Transverse colon (tissue), 4 donors: ENCODE measurements around the gene BRD3. TPM values are rescaled to one million over a fixed set of nuclear protein-coding genes. Genes with fewer than 3 reads are reported as not detected.
A peak's percentile ranks its signal among the peaks of the same experiment; 100 is the strongest.
"Not testable (repeated sequence)": the region's sequence is repeated elsewhere in the genome, so short reads cannot be mapped to it uniquely, and the experiment has no call there.

Source experiments
- DNase-seq: peaks from one replicate; pipeline ENCODE4 v3.0.0-alpha.2; 2019
- H3K27ac ChIP-seq, 4 donors: fragments of 200-600 bp; sonication (generic); 2 replicates each; pipeline ENCODE4 v1.5.1; 2016 to 2018; ENCODE audit warnings: inconsistent platforms in 4 of 4
- H3K27me3 ChIP-seq: fragments of 200-600 bp; sonication (generic); 2 replicates; pipeline ENCODE4 v1.5.1; 2017; ENCODE audit warnings: inconsistent platforms
- H3K36me3 ChIP-seq, 4 donors: fragments of 200-600 bp; sonication (generic); 2 replicates each; pipeline ENCODE4 v1.5.1; 2017 to 2019; ENCODE audit warnings: inconsistent platforms in 4 of 4
- H3K4me1 ChIP-seq, 4 donors: fragments of 200-600 bp; sonication (generic); 2 replicates each; pipeline ENCODE4 v1.5.1; 2017 to 2020; ENCODE audit warnings: inconsistent platforms in 4 of 4
- H3K4me3 ChIP-seq, 4 donors: fragments of 200-600 bp; sonication (generic); 1 replicate in 1 of 4; 2 replicates in 3 of 4; pipeline versions ENCODE4 v1.5.1 to v1.6.1; 2017 to 2019; ENCODE audit warnings: inconsistent platforms in 4 of 4
- H3K9me3 ChIP-seq, 2 donors: fragments of 200-600 bp; sonication (generic); 2 replicates each; pipeline ENCODE4 v1.5.1; 2017 to 2019; ENCODE audit warnings: inconsistent platforms in 2 of 2
- EP300 ChIP-seq: sonication (generic); formaldehyde crosslinking; IDR thresholded peaks from one replicate; pipeline ENCODE4 v1.6.1; 2017; ENCODE audit warnings: antibody characterized with exemption, low read depth
- POLR2A ChIP-seq: fragments of 450-650 bp; IDR thresholded peaks from one replicate; pipeline ENCODE4 v1.6.1; 2016; ENCODE audit warnings: antibody characterized with exemption, mild to moderate bottlenecking, moderate library complexity
- POLR2AphosphoS5 ChIP-seq, 3 donors: sonication (generic); formaldehyde crosslinking; IDR thresholded peaks; one replicate each; pipeline ENCODE4 v1.6.1; 2016; ENCODE audit warnings: antibody characterized with exemption in 3 of 3
- WGBS, 2 donors: methylation state at CpG; one replicate each; pipeline ENCODE4 v1.1.5; 2018; ENCODE audit warnings: low coverage in 1 of 2; 5-methylcytosine and 5-hydroxymethylcytosine counted together
- in situ Hi-C, 4 donors: fragments of 200-750 bp; cut with MboI; loops; one replicate each; pipeline versions ENCODE4 v1.15.0 to v1.15.1; 2017; ENCODE audit warnings: low sequenced_read_pairs in 3 of 4, low pct_ligation_motif_present in 1 of 4, low pct_unique_long_range_greater_than_20kb in 1 of 4
- intact Hi-C: fragments of 100-400 bp; cut with DNase I; formaldehyde crosslinking; loops from one replicate; pipeline ENCODE4 v1.15.1; 2023; ENCODE audit warnings: low total_unique reads
- total RNA-seq, 4 donors: library from RNA; depleted of rRNA; stranded (reverse); fragments of >200 nt; gene quantifications; one replicate each; pipeline ENCODE4 v1.1.0, GENCODE V29; 2016
- TF ChIP-seq, protein P1 (sequence below), 5 experiments: fragments of 200-600 bp in 3 of 5; fragments of 450-650 bp in 2 of 5; sonication (generic) in 3 of 5; IDR thresholded peaks; 1 replicate in 2 of 5; 2 replicates in 3 of 5; pipeline ENCODE4 v1.5.1; 2016 to 2017; ENCODE audit warnings: antibody characterized with exemption in 5 of 5, inconsistent platforms in 3 of 5, mild to moderate bottlenecking in 2 of 5, moderate library complexity in 1 of 5

BRD3 gene
- total RNA-seq, 4 donors from 2014 or later, result 14.5 to 21.3 (median 17.2) TPM

DNA sequence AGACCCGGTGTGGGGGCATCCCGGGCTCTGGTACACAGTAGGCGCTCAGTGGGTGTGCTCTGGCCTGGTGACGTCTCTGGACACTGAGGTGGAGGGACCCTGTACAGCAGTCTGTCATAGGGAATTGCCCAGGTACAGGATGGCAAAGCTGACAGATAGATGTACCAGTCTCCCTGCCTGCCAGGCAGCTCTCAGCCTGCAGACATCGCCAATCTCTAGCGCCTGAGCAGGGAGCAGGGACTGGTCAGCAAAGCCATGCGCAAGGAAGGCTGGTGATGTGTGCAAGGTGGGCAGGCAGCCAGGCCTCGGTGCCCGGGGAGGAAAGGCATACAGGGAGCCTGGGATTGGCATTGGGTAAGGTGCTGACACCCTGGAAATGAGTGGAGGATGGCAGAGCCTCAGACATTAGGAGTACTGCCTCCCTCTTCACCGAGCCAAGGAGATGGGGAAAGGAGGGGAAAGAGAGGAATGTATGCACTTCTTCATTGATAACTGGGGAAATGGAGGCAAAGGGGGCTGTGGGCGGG lies 33.9 kb upstream of the BRD3 start:
- no peaks in the 10 kb centered on the region for H3K9me3 ChIP-seq
- DNase-seq, result no peak
- intact Hi-C loops (no loop called here), in situ Hi-C loops (loop anchor here in 2 of 4 donors (25.0 kb wide), 1 partner anchor 314 kb away; no protein-coding TSS in a partner anchor)
- H3K4me3 ChIP-seq, result no peak overlapping the region
- no peaks in the 10 kb centered on the region for H3K36me3 ChIP-seq
- H3K27ac ChIP-seq, result no peak overlapping the region
- no peaks in the 10 kb centered on the region for H3K4me1 ChIP-seq
- H3K27me3 ChIP-seq, result peaks cover 8% of the 10 kb centered on the region
- TF ChIP-seq POLR2AphosphoS5 (IDR thresholded peaks at IDR 0.05) (no peak), EP300 (no peak), POLR2A (no peak)
- TF ChIP-seq, protein P1, sequence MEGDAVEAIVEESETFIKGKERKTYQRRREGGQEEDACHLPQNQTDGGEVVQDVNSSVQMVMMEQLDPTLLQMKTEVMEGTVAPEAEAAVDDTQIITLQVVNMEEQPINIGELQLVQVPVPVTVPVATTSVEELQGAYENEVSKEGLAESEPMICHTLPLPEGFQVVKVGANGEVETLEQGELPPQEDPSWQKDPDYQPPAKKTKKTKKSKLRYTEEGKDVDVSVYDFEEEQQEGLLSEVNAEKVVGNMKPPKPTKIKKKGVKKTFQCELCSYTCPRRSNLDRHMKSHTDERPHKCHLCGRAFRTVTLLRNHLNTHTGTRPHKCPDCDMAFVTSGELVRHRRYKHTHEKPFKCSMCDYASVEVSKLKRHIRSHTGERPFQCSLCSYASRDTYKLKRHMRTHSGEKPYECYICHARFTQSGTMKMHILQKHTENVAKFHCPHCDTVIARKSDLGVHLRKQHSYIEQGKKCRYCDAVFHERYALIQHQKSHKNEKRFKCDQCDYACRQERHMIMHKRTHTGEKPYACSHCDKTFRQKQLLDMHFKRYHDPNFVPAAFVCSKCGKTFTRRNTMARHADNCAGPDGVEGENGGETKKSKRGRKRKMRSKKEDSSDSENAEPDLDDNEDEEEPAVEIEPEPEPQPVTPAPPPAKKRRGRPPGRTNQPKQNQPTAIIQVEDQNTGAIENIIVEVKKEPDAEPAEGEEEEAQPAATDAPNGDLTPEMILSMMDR (IDR thresholded peaks at IDR 0.05), result no peak
- 61 to 72% methylated on average over 6 to 10 of the region's 11 CpGs for WGBS, 2 donors

DNA sequence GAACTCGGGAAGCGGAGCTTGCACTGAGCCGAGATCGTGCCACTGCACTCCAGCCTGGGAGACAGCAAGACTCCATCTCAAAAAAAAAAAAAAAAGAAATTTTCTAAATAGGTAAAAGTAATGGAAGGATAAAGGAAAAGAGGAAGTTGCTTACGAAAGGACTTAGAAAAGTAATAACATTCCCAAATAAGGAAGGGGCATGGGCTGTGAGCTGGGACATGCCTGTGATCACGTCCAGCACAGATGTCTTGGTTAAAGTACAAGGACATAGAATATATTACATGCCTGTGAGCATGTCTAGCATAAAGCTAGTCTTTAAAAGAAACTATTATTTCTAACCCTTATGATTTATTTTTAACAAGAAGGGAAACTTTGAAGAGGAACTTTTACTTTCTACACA lies 33.3 kb upstream of the BRD3 start:
- DNase-seq, intact Hi-C loops, H3K27ac ChIP-seq, H3K9me3 ChIP-seq, H3K4me3 ChIP-seq, H3K4me1 ChIP-seq, H3K36me3 ChIP-seq, H3K27me3 ChIP-seq: not testable (repeated sequence)
- WGBS, 2 donors, result 22 to 65% methylated on average over 2 to 6 of the region's 6 CpGs
- in situ Hi-C loops, result loop anchor here in 2 of 4 donors (25.0 kb wide), 1 partner anchor 314 kb away; no protein-coding TSS in a partner anchor

DNA sequence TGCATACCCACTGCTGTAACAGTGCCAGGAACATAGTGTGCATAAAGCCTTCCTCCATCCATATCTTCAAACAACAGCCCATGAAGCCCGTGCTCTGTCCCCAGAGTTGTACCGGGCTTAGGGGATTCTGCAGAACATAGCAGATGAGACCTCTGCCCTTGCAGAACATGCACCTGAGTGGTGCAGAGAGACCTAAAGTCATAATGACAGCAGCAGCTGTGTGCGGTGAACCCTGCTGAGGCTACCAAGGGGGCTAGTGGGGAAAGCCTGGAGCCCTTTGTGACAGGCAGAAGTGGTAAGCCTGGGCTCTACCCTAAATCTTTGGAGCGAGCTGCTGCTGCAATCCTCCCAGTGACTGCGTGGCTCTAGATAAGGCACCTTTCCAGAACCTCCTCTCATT lies 32.2 kb upstream of the BRD3 start:
- WGBS, 2 donors, result 87% methylated on average over 5 of the region's 5 CpGs; no CpG with 5 or more reads in 1 of the 2 donors
- in situ Hi-C loops, result loop anchor here in 2 of 4 donors (25.0 kb wide), 1 partner anchor 313 kb away; no protein-coding TSS in a partner anchor

DNA sequence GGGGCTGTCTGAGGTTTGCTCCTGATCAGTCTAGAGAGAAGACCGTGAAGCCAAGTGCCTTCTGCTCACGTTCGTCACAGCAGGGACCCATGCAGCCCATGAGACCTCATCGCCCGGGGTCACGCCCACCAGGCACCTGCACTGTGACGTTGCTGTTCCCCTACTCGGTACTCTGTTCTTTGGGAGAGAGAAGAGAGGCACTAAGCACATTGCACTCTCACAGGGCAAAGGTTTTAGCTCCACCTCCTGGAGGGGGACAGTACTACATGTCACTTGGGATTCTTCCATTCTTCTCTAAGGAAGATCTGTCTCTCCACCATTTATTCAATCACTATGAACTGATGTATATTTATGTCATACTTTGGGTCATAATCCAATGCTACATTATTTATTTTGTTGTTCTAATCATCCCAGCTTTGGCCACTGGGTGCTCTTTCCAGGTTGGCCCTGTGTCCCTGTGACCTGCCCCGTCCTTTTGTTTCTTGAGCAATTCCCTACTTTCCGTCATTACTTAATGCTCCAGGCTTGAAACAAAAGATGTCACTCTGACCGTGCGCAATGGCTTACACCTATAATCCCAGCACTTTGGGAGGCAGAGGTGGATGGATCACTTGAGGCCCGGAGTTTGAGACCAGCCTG lies 31.4 kb upstream of the BRD3 start:
- WGBS, 2 donors, result 38 to 85% methylated on average over 5 to 13 of the region's 13 CpGs
- peak; percentile 60 for DNase-seq
- intact Hi-C loops, result loop anchor here (10.0 kb wide), 1 partner anchor 304 kb away; no protein-coding TSS in a partner anchor

More for the DNA sequence above, 32.2 kb upstream of the BRD3 start:
- no peaks in the 10 kb centered on the region for H3K36me3 ChIP-seq
- no peak for DNase-seq
- H3K27me3 ChIP-seq, result no peaks in the 10 kb centered on the region
- H3K4me1 ChIP-seq, result no peaks in the 10 kb centered on the region
- no peaks in the 10 kb centered on the region for H3K9me3 ChIP-seq
- H3K27ac ChIP-seq, result no peak overlapping the region
- no peak for TF ChIP-seq POLR2A
- TF ChIP-seq, protein P1 (IDR thresholded peaks at IDR 0.05), result no peak
- no peak for TF ChIP-seq POLR2AphosphoS5 (IDR thresholded peaks at IDR 0.05)
- TF ChIP-seq EP300, result no peak
- intact Hi-C loops, result no loop called here
- H3K4me3 ChIP-seq, result no peak overlapping the region

More for the DNA sequence above, 31.4 kb upstream of the BRD3 start:
- TF ChIP-seq EP300 (no peak), POLR2A (no peak), POLR2AphosphoS5 (IDR thresholded peaks at IDR 0.05) (no peak)
- TF ChIP-seq, protein P1 (IDR thresholded peaks at IDR 0.05), result peak; percentile 66 to 79 (median 74)
- in situ Hi-C loops, result no loop called here
- H3K4me3 ChIP-seq, result no peak overlapping the region
- H3K36me3 ChIP-seq, result no peaks in the 10 kb centered on the region
- H3K27ac ChIP-seq, result no peak overlapping the region
- no peaks in the 10 kb centered on the region for H3K27me3 ChIP-seq
- H3K9me3 ChIP-seq, result no peaks in the 10 kb centered on the region
- no peaks in the 10 kb centered on the region for H3K4me1 ChIP-seq
